Pancreas (tissue), 10 donors: ENCODE measurements around the gene C9. TPM values are rescaled to one million over a fixed set of nuclear protein-coding genes. Genes with fewer than 3 reads are reported as not detected.

Source experiments
- ATAC-seq, 4 donors: fragments of 200-7000 bp; cut with Tn5 transposase; one replicate each; pipeline versions ENCODE4 v1.8.0 to v1.9.1; 2020; ENCODE audit warnings: mild to moderate bottlenecking in 4 of 4, moderate library complexity in 4 of 4
- DNase-seq, 6 donors: peaks; one replicate each; pipeline ENCODE4 v3.0.0-alpha.2; 2020
- FAIRE-seq: peaks from 2 replicates; lab custom pipeline; 2012; peaks lifted over from hg19 to GRCh38; lab: Jason Lieb, UNC
- H3K27ac ChIP-seq, 4 donors: fragments of 200-600 bp; sonication (generic); 1 replicate in 3 of 4; 2 replicates in 1 of 4; pipeline versions ENCODE4 v1.5.0 to v1.8.0; 2020
- H3K27me3 ChIP-seq, 4 donors: fragments of 200-600 bp; one replicate each; pipeline ENCODE4 v1.8.0; 2021
- H3K36me3 ChIP-seq, 3 donors: fragments of 200-600 bp; sonication (generic) in 1 of 3; one replicate each; pipeline versions ENCODE4 v1.5.0 to v1.8.0; 2020 to 2021
- H3K4me1 ChIP-seq, 3 donors: fragments of 200-600 bp; one replicate each; pipeline ENCODE4 v1.8.0; 2021
- H3K4me3 ChIP-seq, 4 donors: fragments of 200-600 bp; sonication (generic) in 2 of 4; one replicate each; pipeline versions ENCODE4 v1.5.0 to v1.8.0; 2020 to 2021
- H3K9me3 ChIP-seq, 4 donors: fragments of 200-600 bp; one replicate each; pipeline ENCODE4 v1.8.0; 2021
- WGBS, 2 donors: extraction: QIAGEN DNeasy Blood & Tissue Kit; methylation state at CpG; one replicate each; pipeline ENCODE4 v1.1.7; 2013; 5-methylcytosine and 5-hydroxymethylcytosine counted together
- intact Hi-C, 3 donors: fragments of 100-400 bp; cut with DNase I; formaldehyde crosslinking; loops; one replicate each; pipeline versions ENCODE4 v1.11.1 to v1.14.2; 2022
- polyA plus RNA-seq, 2 donors: library from polyadenylated mRNA; stranded (reverse); fragments of 200-250 nt; gene quantifications; one replicate each; pipeline ENCODE4 v1.2.3, GENCODE V29; 2013
- total RNA-seq, 6 donors: library from RNA; stranded (reverse); fragmentation: NEBNext Ultra II Directional in 4 of 6; extraction: Animal tissue kit (Norgen Biotek cat#: 25700) in 4 of 6; gene quantifications; one replicate each; pipeline versions ENCODE4 v1.2.1 to v1.2.4, GENCODE V29; 2021 to 2023
- TF ChIP-seq, protein P1 (sequence below), 4 donors: fragments of 200-600 bp; sonication (generic) in 3 of 4; IDR thresholded peaks; one replicate each; pipeline versions ENCODE4 v1.5.0 to v1.8.0; 2021; ENCODE audit warnings: antibody characterized with exemption in 4 of 4
- donor health status: healthy with polysubstance abuse.
- donor health status: DM: no; HTN: no; CAD: no; lungs with moderate emphysema.
- donor health status: DM: no; HTN: no; CAD: no.
- donor health status: control.
- donor health status: control.
- donor health status: Bipolar disorder and iron deficiency.
- donor health status: DM: yes; HTN: yes; CAD: no.
- donor health status: DM: no; HTN: no; CAD: no.
- donor health status: DM: no; HTN: no; CAD: no.
- donor health status: DM: yes; HTN: yes; CAD: no.

Gene C9
- total and polyA plus RNA-seq, 8 donors, result 0.82 TPM; not detected in 7

DNA sequence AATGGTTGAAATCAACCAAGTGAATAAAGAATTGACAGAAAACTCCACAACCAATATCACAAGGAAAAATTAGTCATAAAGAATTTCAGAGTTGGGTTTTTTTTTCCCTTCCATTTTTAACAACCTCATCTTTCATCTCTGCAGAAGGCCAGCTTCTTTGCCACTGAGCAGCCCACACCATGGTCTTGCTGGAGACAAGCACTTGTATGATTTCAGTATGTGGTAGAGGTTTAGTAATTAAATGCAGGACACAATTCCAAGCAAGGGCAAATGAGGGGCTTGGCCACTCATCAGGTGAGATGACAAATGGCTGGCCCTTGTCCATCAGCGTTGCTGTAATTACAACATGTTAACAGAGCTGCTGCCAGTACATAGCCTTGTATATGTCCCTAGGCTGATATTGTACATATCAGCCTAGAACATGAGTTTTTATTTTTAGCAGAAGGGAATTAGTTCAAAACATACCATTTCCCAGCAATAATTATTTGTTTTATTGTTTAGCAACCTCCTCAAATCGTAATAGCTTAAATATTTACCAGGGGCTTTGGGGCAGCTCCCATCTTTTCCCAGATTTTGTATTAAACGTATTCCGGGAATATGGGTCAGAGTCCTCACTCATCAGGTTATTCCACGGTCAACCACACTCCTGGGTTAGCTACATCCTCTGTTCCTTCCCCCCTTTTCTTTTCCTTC, 5.0 kb upstream of the C9 start:
- Histone ChIP-seq H3K27ac (no peak overlapping the region), H3K27me3 (no peaks in the 10 kb centered on the region), H3K36me3 (peaks cover 0 to 6% (median 0%) of the 10 kb centered on the region in 3 donors), H3K4me3 (no peak overlapping the region), H3K4me1 (peaks cover 0 to 9% (median 4%) of the 10 kb centered on the region in 3 donors), H3K9me3 (no peaks in the 10 kb centered on the region)
- ATAC-seq, result no peak
- TF ChIP-seq, protein P1, sequence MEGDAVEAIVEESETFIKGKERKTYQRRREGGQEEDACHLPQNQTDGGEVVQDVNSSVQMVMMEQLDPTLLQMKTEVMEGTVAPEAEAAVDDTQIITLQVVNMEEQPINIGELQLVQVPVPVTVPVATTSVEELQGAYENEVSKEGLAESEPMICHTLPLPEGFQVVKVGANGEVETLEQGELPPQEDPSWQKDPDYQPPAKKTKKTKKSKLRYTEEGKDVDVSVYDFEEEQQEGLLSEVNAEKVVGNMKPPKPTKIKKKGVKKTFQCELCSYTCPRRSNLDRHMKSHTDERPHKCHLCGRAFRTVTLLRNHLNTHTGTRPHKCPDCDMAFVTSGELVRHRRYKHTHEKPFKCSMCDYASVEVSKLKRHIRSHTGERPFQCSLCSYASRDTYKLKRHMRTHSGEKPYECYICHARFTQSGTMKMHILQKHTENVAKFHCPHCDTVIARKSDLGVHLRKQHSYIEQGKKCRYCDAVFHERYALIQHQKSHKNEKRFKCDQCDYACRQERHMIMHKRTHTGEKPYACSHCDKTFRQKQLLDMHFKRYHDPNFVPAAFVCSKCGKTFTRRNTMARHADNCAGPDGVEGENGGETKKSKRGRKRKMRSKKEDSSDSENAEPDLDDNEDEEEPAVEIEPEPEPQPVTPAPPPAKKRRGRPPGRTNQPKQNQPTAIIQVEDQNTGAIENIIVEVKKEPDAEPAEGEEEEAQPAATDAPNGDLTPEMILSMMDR (IDR thresholded peaks at IDR 0.05), result no peak
- FAIRE-seq, result no peak
- WGBS, 2 donors, result 66 to 67% methylated on average over 5 of the region's 5 CpGs
- intact Hi-C loops, result no loop called here
- no peak for DNase-seq

DNA sequence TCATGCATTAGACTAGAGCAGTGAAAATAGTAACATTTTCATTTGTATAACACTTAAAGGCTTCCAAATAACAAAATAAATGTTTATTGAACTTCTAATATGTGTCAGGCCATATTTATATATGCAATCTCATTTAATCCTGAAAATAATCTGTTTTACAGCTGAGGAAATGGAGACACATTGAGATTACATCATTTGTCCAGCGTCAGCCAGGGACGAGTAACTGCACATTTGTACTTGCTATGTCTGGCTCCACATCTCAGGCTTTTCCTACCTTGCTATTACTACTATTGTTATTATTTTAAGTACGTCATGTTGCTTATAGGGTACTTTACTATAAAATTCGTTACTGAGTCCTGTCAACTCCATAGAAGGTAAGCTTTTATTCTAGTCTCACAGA, 3.8 kb upstream of the C9 start:
- FAIRE-seq (no peak), DNase-seq (no peak), ATAC-seq (no peak)
- WGBS, 2 donors, result 57 to 67% methylated on average over 4 of the region's 4 CpGs
- TF ChIP-seq, protein P1 (IDR thresholded peaks at IDR 0.05), result no peak
- H3K4me1 ChIP-seq, result peaks cover 0 to 9% (median 4%) of the 10 kb centered on the region in 3 donors
- peaks cover 0 to 6% (median 0%) of the 10 kb centered on the region in 3 donors for H3K36me3 ChIP-seq
- no peaks in the 10 kb centered on the region for H3K9me3 ChIP-seq
- H3K27me3 ChIP-seq, result no peaks in the 10 kb centered on the region
- H3K27ac ChIP-seq, result no peak overlapping the region
- intact Hi-C loops, result no loop called here
- no peak overlapping the region for H3K4me3 ChIP-seq

DNA sequence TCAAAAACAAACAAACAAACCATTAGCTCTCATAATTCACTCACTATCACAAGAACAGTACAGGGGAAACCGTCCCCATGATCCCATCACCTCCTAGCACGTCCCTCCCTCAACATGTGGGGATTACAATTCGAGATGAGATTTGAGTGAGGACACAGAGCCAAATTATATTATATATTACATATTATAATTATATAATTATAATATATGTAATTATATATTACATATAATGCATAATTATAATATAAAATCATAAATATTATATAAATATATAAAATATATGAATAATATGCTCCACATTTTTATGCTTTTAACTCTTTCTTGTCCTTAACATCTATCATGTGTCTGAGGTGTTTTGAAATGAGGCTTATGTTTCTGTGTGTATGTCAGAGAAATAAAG, 3.4 kb upstream of the C9 start:
- TF ChIP-seq, protein P1 (IDR thresholded peaks at IDR 0.05), result no peak
- no peak for ATAC-seq
- intact Hi-C loops, result no loop called here
- no peak for DNase-seq
- Histone ChIP-seq H3K4me3 (no peak overlapping the region), H3K36me3 (peaks cover 0 to 6% (median 0%) of the 10 kb centered on the region in 3 donors), H3K27ac (no peak overlapping the region), H3K4me1 (peaks cover 0 to 9% (median 4%) of the 10 kb centered on the region in 3 donors), H3K27me3 (no peaks in the 10 kb centered on the region), H3K9me3 (no peaks in the 10 kb centered on the region)
- 64 to 71% methylated on average over 3 of the region's 3 CpGs for WGBS, 2 donors
- no peak for FAIRE-seq

DNA sequence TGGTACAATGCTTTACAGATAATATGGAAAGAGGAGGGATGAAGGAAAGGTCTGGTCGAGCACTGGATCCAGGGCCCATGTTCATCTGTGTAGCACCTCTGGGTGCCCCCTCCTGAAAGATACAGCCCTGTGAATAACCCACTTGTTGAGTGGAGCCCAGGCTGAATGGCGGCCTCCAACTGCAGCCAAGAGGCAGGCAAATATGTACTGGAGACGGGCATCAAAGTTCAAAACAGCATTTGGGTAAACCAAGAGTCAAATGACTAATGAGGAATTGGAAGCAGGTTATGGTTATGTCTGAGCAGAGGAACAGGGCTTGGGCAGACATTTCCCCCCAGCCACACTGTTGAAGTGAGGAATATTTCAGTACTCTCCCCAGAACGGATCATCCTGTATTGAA, 1.1 kb downstream of the C9 start:
- 65 to 79% methylated on average over 4 of the region's 4 CpGs for WGBS, 2 donors
- ATAC-seq, result no peak

More for the DNA sequence above, 1.1 kb downstream of the C9 start:
- Histone ChIP-seq H3K4me1 (no peaks in the 10 kb centered on the region), H3K4me3 (no peak overlapping the region), H3K27me3 (no peaks in the 10 kb centered on the region), H3K9me3 (no peaks in the 10 kb centered on the region), H3K36me3 (no peaks in the 10 kb centered on the region), H3K27ac (no peak overlapping the region)
- TF ChIP-seq, protein P1 (IDR thresholded peaks at IDR 0.05), result no peak
- intact Hi-C loops, result no loop called here
- no peak for DNase-seq
- FAIRE-seq, result no peak
